NK-92 treated with Interleukin-12 subunit alpha and Interleukin-12 subunit beta, amount 100 ng/mL, for 24 hours (cell line): ENCODE results near the gene MED1.

Experiments used
- DNase-seq: peaks from one replicate; lab custom pipeline; 2025; lab: John Stamatoyannopoulos, UW

Gene MED1

GRCh38 chr17:39364236-39365025 is 86.6 kb downstream of the MED1 start:
- no peak for DNase-seq

GRCh38 chr17:39361064-39361463 is 90.0 kb downstream of the MED1 start:
- no peak for DNase-seq

- DNase-seq: no peak
These were observed 90.5 kb downstream of the MED1 start for GRCh38 chr17:39360537-39360936.

- DNase-seq: no peak
These were observed 91.1 kb downstream of the MED1 start for GRCh38 chr17:39359994-39360393.

- DNase-seq: no peak
These were observed 93.1 kb downstream of the MED1 start for GRCh38 chr17:39357986-39358385.

GRCh38 chr17:39357488-39357887 is 93.6 kb downstream of the MED1 start:
- DNase-seq: no peak
